ENCODE data around the gene IGFBPL1. TPM values are rescaled to one million over a fixed set of nuclear protein-coding genes. Genes with fewer than 3 reads are reported as not detected.

The IGFBPL1 gene
- total and polyA plus RNA-seq, 2 experiments from 2014 or later: 2.0 to 24.2 TPM

DNA sequence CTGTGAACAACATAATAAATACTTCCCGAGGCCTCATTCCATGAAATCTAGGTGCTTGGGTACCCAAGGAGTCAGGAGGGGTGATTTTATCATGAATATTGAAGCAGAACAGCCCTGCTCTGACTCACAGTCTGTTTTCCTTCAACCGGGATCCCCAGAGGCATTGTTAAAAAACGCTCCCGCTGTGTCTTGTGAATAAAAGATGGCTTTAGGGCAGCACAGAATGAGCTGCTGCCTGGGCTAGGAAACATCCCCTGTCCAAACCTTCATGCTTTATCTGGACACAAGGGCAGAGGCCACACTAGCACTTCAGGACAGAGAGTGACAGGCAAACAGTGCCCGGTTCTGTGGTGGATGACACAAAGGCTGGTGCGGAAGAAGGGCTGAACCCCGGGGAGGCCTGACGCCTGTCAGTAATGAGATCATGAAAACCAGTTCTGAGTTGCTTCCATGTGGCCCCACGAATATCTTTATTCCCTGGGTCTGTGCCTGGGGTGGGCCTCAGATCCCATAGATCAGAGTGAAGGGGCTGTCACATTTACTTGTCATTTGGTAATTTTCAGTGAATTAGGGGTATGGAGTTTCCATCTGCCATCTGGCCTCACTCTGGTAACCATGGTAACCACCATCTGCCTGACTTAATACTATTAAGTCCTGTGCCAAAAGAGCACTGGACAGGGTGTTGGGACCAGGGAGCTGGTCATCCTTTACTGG lies 2.6 kb downstream of the IGFBPL1 start:
- no peaks in the 10 kb centered on the region for H3K9me3 ChIP-seq (ENCODE audit: low read depth)
- TF ChIP-seq, protein P1, sequence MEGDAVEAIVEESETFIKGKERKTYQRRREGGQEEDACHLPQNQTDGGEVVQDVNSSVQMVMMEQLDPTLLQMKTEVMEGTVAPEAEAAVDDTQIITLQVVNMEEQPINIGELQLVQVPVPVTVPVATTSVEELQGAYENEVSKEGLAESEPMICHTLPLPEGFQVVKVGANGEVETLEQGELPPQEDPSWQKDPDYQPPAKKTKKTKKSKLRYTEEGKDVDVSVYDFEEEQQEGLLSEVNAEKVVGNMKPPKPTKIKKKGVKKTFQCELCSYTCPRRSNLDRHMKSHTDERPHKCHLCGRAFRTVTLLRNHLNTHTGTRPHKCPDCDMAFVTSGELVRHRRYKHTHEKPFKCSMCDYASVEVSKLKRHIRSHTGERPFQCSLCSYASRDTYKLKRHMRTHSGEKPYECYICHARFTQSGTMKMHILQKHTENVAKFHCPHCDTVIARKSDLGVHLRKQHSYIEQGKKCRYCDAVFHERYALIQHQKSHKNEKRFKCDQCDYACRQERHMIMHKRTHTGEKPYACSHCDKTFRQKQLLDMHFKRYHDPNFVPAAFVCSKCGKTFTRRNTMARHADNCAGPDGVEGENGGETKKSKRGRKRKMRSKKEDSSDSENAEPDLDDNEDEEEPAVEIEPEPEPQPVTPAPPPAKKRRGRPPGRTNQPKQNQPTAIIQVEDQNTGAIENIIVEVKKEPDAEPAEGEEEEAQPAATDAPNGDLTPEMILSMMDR (IDR thresholded peaks at IDR 0.05; ENCODE audit: low read depth, low read length): no peak
- H3K4me3 ChIP-seq: no peak overlapping the region
- H3K4me1 ChIP-seq (ENCODE audit: low read depth): peaks cover 8% of the 10 kb centered on the region
- peaks cover 26% of the 10 kb centered on the region for H3K27me3 ChIP-seq
- no peak overlapping the region for H3K27ac ChIP-seq
- peak in 1 of 2 donors; percentile 18 for DNase-seq (ENCODE audit: low read depth in 1 of 2, low spot score in 1 of 2)
- no peaks in the 10 kb centered on the region for H3K36me3 ChIP-seq

DNA sequence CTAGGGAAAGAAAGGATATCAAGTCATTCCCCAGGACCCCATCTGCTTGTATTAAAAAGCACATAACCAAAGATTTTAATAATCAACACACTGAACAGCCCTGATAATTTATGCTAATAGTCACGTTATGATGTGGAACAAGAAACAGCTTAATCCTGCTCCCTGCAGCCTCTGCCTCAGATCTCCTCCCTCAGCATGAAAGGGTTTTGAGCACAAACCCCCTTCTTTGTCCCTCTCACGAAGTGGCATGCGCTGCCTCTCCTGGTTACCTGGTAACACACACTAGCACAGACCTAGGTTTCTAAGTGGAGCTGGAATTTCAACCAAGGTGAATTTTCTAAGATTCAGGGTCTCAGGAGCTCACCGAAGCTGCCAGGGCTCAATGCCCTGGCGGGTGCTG lies 5.1 kb downstream of the IGFBPL1 start:
- H3K4me3 ChIP-seq: no peak overlapping the region
- DNase-seq (ENCODE audit: low read depth in 1 of 2, low spot score in 1 of 2): no peak
- H3K27me3 ChIP-seq: peaks cover 12% of the 10 kb centered on the region
- no peaks in the 10 kb centered on the region for H3K36me3 ChIP-seq
- peaks cover 8% of the 10 kb centered on the region for H3K4me1 ChIP-seq (ENCODE audit: low read depth)
- TF ChIP-seq, protein P1 (IDR thresholded peaks at IDR 0.05; ENCODE audit: low read depth, low read length): no peak
- no peaks in the 10 kb centered on the region for H3K9me3 ChIP-seq (ENCODE audit: low read depth)
- no peak overlapping the region for H3K27ac ChIP-seq

DNA sequence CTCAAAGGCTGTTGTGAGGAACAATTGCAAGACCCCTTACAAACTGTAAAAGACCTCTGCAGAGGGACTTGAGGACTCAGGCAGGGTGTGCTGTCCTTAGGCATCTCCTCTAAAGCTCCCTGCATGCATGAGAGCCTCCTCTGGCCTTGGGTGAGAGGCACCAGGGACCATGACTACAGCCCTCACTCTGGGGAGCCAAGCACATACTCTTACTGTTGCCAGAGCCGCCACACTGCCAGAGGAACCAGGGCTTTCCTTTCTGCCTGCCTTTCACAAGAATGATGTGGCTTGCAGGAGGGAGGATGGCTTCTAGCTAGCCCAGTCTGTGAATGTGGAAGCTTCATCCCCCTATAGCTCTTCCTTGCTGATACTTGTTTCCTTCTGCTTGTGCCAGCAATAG lies 5.9 kb downstream of the IGFBPL1 start:
- DNase-seq (ENCODE audit: low read depth in 1 of 2, low spot score in 1 of 2): no peak
- H3K36me3 ChIP-seq: no peaks in the 10 kb centered on the region
- TF ChIP-seq, protein P1 (IDR thresholded peaks at IDR 0.05; ENCODE audit: low read depth, low read length): no peak
- H3K4me3 ChIP-seq: no peak overlapping the region
- H3K27ac ChIP-seq: no peak overlapping the region
- H3K4me1 ChIP-seq (ENCODE audit: low read depth): peaks cover 8% of the 10 kb centered on the region
- H3K9me3 ChIP-seq (ENCODE audit: low read depth): no peaks in the 10 kb centered on the region
- H3K27me3 ChIP-seq: peaks cover 7% of the 10 kb centered on the region

DNA sequence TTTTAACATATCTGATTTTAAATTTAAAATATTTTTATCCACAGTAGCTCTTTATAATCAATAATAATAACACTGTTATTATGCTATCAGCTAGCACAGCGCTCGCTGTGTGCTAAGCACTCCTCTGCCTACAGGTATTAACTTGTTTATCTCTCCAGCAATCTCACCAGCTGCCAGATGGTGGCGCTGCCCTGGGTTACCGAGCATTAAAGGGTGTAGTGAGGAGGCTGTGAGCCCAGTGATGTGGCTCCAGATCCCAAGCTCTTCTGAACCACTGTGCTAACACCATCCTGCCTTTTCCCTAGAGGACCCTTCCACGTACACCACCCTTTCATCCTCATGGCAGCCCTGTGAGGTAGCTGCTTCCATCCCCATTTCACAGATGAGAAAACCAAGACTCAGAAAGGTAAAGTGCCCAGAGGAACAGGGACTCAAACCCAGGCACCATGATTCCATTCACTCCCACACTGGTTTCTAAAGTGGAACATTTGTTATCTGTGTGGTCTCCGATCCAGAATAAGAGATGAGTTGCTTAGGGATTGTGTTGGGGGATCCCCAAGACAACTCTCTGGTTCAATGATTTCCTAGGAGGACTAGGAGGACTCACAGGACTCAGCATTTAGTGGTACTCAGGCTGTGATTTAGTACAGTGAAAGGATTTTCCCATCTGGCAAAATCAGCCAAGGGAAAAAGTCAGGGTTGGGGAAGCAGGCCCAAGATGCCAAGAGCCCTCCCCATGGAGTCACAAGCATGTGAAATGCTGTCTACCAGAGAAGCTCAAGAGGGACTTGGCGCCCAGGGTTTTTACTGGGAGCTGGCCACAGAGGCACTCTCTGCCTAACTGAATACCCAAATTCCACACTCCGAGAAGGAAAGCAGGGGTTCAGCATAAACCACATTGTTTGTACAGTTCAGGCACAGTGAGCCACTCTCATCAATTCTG lies 7.0 kb downstream of the IGFBPL1 start:
- no peak for DNase-seq (ENCODE audit: low read depth in 1 of 2, low spot score in 1 of 2)
- Histone ChIP-seq H3K27me3 (no peaks in the 10 kb centered on the region), H3K4me1 (ENCODE audit: low read depth) (peaks cover 8% of the 10 kb centered on the region), H3K9me3 (ENCODE audit: low read depth) (no peaks in the 10 kb centered on the region), H3K4me3 (no peak overlapping the region), H3K36me3 (no peaks in the 10 kb centered on the region), H3K27ac (no peak overlapping the region)
- TF ChIP-seq, protein P1 (IDR thresholded peaks at IDR 0.05; ENCODE audit: low read depth, low read length): peak; percentile 62

DNA sequence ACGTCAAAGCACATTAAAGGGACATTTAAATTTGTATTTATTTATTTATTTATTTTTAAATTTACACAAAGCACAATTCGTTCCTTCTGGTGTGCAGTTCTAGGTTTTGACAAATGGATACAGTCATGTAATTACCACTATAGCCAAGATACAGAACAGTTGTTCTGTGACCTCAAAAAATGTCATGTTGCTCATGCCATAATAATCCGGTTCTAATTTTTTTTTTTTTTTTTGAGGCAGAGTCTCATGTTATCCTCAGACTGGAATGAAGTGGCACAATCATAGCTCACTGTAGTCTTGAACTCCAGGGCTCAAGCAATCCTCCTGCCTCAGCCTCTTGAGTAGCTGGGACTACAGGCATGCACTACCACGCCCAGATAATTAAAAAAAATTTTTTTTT lies 7.8 kb downstream of the IGFBPL1 start:
- H3K4me1 ChIP-seq (ENCODE audit: low read depth): peaks cover 7% of the 10 kb centered on the region
- no peak overlapping the region for H3K4me3 ChIP-seq
- H3K9me3 ChIP-seq (ENCODE audit: low read depth): no peaks in the 10 kb centered on the region
- no peaks in the 10 kb centered on the region for H3K27me3 ChIP-seq
- DNase-seq (ENCODE audit: low read depth in 1 of 2, low spot score in 1 of 2): no peak
- no peak overlapping the region for H3K27ac ChIP-seq
- H3K36me3 ChIP-seq: no peaks in the 10 kb centered on the region
- TF ChIP-seq, protein P1 (IDR thresholded peaks at IDR 0.05; ENCODE audit: low read depth, low read length): no peak

Data from cardiac muscle cell (in vitro differentiated cells and primary cell).